Measurements from ENCODE around the gene ALOXE3.

Gene ALOXE3

GRCh38 chr17:8047769-8048110 lies 70.6 kb downstream of the ALOXE3 start:
- DNase-seq (ENCODE audit: low read depth, low spot score): no peak
- H3K4me3 ChIP-seq (ENCODE audit: low read depth, low read length): no peak overlapping the region
- ChIA-PET CTCF (interaction anchor here (0.6 to 13.7 kb wide), 6 partner anchors 11 to 185 kb away, joined by 3 to 155 read pairs (median 8); no protein-coding TSS in a partner anchor), POLR2A (no interaction called here)
- no peak for TF ChIP-seq CTCF (IDR thresholded peaks at IDR 0.05; ENCODE audit: insufficient read depth, low read length, missing control alignments)

DNA sequence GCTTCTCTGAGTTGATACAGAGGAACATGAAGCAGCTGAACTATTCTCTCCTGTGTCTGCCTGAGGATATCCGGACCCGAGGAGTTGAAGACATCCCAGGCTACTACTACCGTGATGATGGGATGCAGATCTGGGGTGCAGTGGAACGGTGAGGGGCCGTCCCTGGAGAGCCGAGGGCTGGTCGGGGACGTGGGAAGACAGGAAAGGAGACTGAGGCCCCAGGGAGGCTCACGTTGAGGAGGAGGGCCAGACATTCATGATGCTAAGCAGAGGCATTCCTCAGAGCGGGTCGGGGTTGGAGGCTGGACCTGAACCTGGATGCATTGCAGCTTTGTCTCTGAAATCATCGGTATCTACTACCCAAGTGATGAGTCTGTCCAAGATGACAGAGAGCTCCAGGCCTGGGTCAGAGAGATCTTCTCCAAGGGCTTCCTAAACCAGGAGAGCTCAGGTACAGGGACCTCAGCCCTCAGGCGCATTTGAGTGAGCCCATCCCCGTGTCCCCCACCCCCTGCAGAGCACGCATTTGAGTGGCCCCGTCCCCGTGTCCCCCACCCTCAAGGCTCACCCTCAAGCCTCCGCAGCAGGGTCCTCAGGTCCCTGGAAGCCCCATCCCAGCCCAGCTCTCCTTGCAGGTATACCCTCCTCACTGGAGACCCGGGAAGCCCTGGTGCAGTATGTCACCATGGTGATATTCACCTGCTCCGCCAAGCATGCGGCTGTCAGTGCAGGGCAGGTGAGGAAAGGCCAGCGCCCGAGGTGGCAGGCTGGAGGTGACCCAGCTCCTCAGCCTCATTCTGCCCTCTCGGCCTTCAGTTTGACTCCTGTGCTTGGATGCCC lies 71.2 kb downstream of the ALOXE3 start:
- no peak for TF ChIP-seq CTCF (IDR thresholded peaks at IDR 0.05; ENCODE audit: insufficient read depth, low read length, missing control alignments)
- ChIA-PET POLR2A (no interaction called here), CTCF (interaction anchor here (0.6 to 13.7 kb wide), 8 partner anchors 12 to 185 kb away, joined by 3 to 155 read pairs (median 6); no protein-coding TSS in a partner anchor)
- no peak overlapping the region for H3K4me3 ChIP-seq (ENCODE audit: low read depth, low read length)
- DNase-seq (ENCODE audit: low read depth, low spot score): no peak

GRCh38 chr17:8046306-8046928 lies 71.9 kb downstream of the ALOXE3 start:
- ChIA-PET POLR2A (no interaction called here), CTCF (interaction anchor here (1.0 to 13.7 kb wide), 4 partner anchors 12 to 134 kb away, joined by 4 to 155 read pairs (median 12); no protein-coding TSS in a partner anchor)
- no peak overlapping the region for H3K4me3 ChIP-seq (ENCODE audit: low read depth, low read length)
- no peak for DNase-seq (ENCODE audit: low read depth, low spot score)
- no peak for TF ChIP-seq CTCF (IDR thresholded peaks at IDR 0.05; ENCODE audit: insufficient read depth, low read length, missing control alignments)
